Neutrophil (primary cell): Measurements from ENCODE around the gene QSOX2.

Experiments
- H3K27ac ChIP-seq: fragments of 200-600 bp; sonication (generic); 2 replicates; pipeline ENCODE4 v1.5.1; 2016; ENCODE audit warnings: mild to moderate bottlenecking, moderate library complexity
- H3K27me3 ChIP-seq: fragments of 200-600 bp; sonication (generic); 2 replicates; pipeline ENCODE4 v1.6.0; 2016; ENCODE audit warnings: mild to moderate bottlenecking
- H3K36me3 ChIP-seq: fragments of 200-600 bp; sonication (generic); 2 replicates; pipeline ENCODE4 v1.5.1; 2017
- H3K4me1 ChIP-seq, 2 experiments: fragments of 200-600 bp in 1 of 2; sonication (generic) in 1 of 2; 1 replicate in 1 of 2; 2 replicates in 1 of 2; pipeline versions ENCODE4 v1.5.1 to v1.6.1; 2013 to 2016; ENCODE audit warnings: low read depth in 1 of 2, low read length in 1 of 2, mild to moderate bottlenecking in 1 of 2, moderate library complexity in 1 of 2; ENCODE audit not compliant: control insufficient read depth in 1 of 2, insufficient read depth in 1 of 2
- H3K4me3 ChIP-seq, 2 experiments: fragments of 200-600 bp in 1 of 2; sonication (generic) in 1 of 2; 1 replicate in 1 of 2; 2 replicates in 1 of 2; pipeline ENCODE4 v1.5.1; 2013 to 2016; ENCODE audit warnings: low read depth in 1 of 2, low read length in 1 of 2, mild to moderate bottlenecking in 1 of 2, moderate library complexity in 1 of 2
- H3K9me3 ChIP-seq: fragments of 200-600 bp; sonication (generic); 2 replicates; pipeline ENCODE4 v1.5.1; 2016
- CTCF ChIP-seq: fragments of 200-600 bp; sonication (generic); IDR thresholded peaks from 2 replicates; pipeline ENCODE4 v1.5.1; 2016; ENCODE audit warnings: antibody characterized with exemption

QSOX2 gene

DNA sequence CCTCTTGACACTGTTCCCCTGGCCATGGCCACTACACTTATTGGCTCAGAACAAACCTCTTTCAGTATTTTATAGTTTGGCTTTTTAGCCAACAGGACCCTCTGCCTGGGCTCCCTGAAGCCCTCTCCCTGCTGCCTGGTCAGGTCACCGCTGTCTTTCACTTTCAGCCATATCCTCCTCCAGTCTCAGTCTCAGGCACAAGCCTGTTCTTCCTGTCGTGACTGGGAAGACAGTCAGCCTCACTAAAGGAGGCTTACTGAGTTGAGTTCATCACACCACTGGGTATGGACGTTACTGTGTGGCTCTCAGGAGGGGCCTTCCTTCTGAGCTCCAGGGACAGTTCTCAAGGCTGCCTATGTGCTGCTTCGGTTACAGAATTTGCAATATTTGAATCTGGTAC, 2.0 kb downstream of the QSOX2 start:
- no peak for TF ChIP-seq CTCF
- Histone ChIP-seq H3K4me1 (peaks cover 12 to 16% of the 10 kb centered on the region in 2 experiments), H3K27ac (no peak overlapping the region)

DNA sequence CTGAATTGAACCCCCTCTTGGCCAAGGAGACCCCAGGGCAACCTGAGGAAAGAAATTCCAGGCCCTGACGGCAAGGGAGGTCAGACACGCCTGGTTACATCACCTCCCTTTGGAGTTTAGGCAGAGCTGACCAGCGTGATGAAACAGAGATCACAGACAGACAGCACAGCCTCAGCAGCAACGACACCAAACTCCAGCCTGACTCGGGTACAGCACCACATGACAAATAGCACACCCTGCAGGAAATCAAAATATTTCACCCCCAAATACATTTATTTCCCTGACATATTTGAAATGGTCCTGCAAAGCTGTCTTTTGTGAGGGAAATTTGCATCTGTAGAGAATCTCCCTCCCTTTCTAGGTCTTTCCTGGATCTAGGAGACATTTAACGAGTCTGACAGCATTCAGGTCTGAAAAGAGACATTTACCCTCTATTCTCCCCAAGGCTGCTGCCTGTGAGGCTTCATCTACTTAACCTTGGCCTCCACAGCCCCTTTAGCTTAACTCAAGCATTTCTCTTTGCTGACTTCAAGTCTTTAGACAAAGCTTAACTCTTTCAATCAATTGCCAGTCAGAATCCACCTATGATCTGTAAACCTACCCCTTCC, 2.6 kb downstream of the QSOX2 start:
- no peak overlapping the region for H3K27ac ChIP-seq
- peaks cover 12 to 16% of the 10 kb centered on the region in 2 experiments for H3K4me1 ChIP-seq
- H3K4me3 ChIP-seq, result no peak overlapping the region
- H3K9me3 ChIP-seq, result no peaks in the 10 kb centered on the region
- TF ChIP-seq CTCF, result no peak
- peaks cover 7% of the 10 kb centered on the region for H3K27me3 ChIP-seq
- H3K36me3 ChIP-seq, result no peaks in the 10 kb centered on the region

More for the DNA sequence above, 2.0 kb downstream of the QSOX2 start:
- H3K36me3 ChIP-seq, result no peaks in the 10 kb centered on the region
- no peak overlapping the region for H3K4me3 ChIP-seq
- peaks cover 7% of the 10 kb centered on the region for H3K27me3 ChIP-seq
- H3K9me3 ChIP-seq, result no peaks in the 10 kb centered on the region

DNA sequence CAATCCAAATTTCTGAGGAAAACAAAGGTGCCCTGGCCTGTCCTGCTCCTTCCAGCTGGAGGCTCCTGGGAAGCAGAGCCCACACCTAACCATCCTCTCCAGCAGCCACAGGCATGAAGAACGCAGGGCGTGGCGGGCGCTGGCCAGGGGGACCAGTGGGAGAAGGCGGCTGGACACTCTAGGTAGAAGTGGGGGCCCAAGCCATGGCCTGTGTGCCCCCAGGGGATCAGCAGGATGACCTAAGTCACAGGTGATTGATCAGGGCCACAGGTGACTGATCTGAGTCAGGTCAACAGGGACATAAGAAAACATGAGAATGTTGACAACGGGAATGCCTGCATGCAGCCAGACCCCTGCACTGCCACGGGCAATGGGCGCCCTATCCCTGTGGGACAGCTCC, 3.4 kb downstream of the QSOX2 start:
- Histone ChIP-seq H3K27me3 (peaks cover 7% of the 10 kb centered on the region), H3K4me1 (peaks cover 15 to 16% of the 10 kb centered on the region in 2 experiments)
- no peak for TF ChIP-seq CTCF

GRCh38 chr9:136241542-136241941, 4.1 kb downstream of the QSOX2 start:
- Histone ChIP-seq H3K4me3 (no peak overlapping the region), H3K27ac (no peak overlapping the region), H3K36me3 (no peaks in the 10 kb centered on the region), H3K9me3 (no peaks in the 10 kb centered on the region), H3K27me3 (peaks cover under 1% of the 10 kb centered on the region), H3K4me1 (peaks cover 15 to 16% of the 10 kb centered on the region in 2 experiments)
- TF ChIP-seq CTCF, result no peak

More for the DNA sequence above, 3.4 kb downstream of the QSOX2 start:
- Histone ChIP-seq H3K27ac (no peak overlapping the region), H3K9me3 (no peaks in the 10 kb centered on the region), H3K4me3 (no peak overlapping the region), H3K36me3 (no peaks in the 10 kb centered on the region)

DNA sequence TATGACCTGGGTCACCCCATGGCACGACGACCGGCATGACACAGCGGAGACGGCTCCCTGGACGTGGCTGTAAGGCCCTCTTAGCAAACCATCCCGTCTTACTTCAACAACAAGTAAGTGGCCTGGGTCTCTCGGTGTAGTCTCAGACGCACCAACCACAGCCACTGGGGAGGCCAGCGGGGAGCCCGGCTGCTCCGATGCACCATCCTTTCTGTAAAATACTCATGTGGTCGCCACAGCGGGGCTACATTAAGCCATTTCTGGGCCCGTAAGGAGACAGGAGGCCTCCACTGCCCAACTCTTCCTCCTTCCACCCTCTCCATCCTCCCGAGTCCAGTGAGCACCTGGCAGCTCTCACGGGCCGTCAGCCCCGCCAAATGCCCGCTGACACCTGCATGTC, 4.7 kb downstream of the QSOX2 start:
- H3K4me3 ChIP-seq, result no peak overlapping the region
- no peak for TF ChIP-seq CTCF
- no peaks in the 10 kb centered on the region for H3K36me3 ChIP-seq
- H3K27ac ChIP-seq, result no peak overlapping the region
- peaks cover 13% of the 10 kb centered on the region in 2 experiments for H3K4me1 ChIP-seq
- no peaks in the 10 kb centered on the region for H3K9me3 ChIP-seq
- no peaks in the 10 kb centered on the region for H3K27me3 ChIP-seq
